Neural progenitor cell (in vitro differentiated cells): ENCODE measurements around the gene TENM3. TPM values are rescaled to one million over a fixed set of nuclear protein-coding genes. Genes with fewer than 3 reads are reported as not detected.
A peak's percentile ranks its signal among the peaks of the same experiment; 100 is the strongest.

Experiments used
- DNase-seq: peaks from one replicate; pipeline ENCODE4 v3.0.0-alpha.2; 2016; ENCODE audit warnings: low spot score
- H2AFZ ChIP-seq: fragments of 200-600 bp; sonication (generic); replicated peaks from 2 replicates; pipeline ENCODE4 v1.6.1; 2016; ENCODE audit warnings: antibody characterized with exemption
- H3F3A ChIP-seq: fragments of 200-600 bp; sonication (generic); 2 replicates; pipeline ENCODE4 v1.6.1; 2016; ENCODE audit warnings: antibody characterized with exemption, low read depth
- H3K27ac ChIP-seq: fragments of 200-600 bp; sonication (generic); 2 replicates; pipeline ENCODE4 v1.5.1; 2016; ENCODE audit warnings: mild to moderate bottlenecking
- H3K27me3 ChIP-seq: fragments of 200-600 bp; sonication (generic); 2 replicates; pipeline ENCODE4 v1.6.1; 2016; ENCODE audit warnings: mild to moderate bottlenecking, moderate library complexity
- H3K36me3 ChIP-seq: fragments of 200-600 bp; sonication (generic); 2 replicates; pipeline ENCODE4 v1.5.1; 2016
- H3K4me1 ChIP-seq: fragments of 200-600 bp; sonication (generic); 2 replicates; pipeline ENCODE4 v1.6.1; 2016; ENCODE audit warnings: mixed run types
- H3K4me2 ChIP-seq: fragments of 200-600 bp; sonication (generic); 2 replicates; pipeline ENCODE4 v1.6.1; 2016
- H3K4me3 ChIP-seq: fragments of 200-600 bp; sonication (generic); 2 replicates; pipeline ENCODE4 v1.5.1; 2016
- H3K79me2 ChIP-seq: fragments of 200-600 bp; sonication (generic); 2 replicates; pipeline ENCODE4 v1.6.1; 2016; ENCODE audit warnings: low read depth
- H3K9ac ChIP-seq: fragments of 200-600 bp; sonication (generic); 2 replicates; pipeline ENCODE4 v1.6.1; 2016
- H3K9me3 ChIP-seq: fragments of 200-600 bp; sonication (generic); 2 replicates; pipeline ENCODE4 v1.5.1; 2016; ENCODE audit warnings: low read depth
- H4K20me1 ChIP-seq: fragments of 200-600 bp; sonication (generic); 2 replicates; pipeline ENCODE4 v1.6.1; 2016; ENCODE audit warnings: low read depth
- H3K27ac Mint-ChIP-seq: 3 replicates; pipeline ENCODE4 v1.8.0; 2021; ENCODE audit warnings: mixed read lengths
- H3K27me3 Mint-ChIP-seq: 2 replicates; pipeline ENCODE4 v1.8.0; 2022; ENCODE audit warnings: low read depth, mild to moderate bottlenecking, inconsistent platforms, moderate library complexity, mixed read lengths; ENCODE audit not compliant: insufficient read depth
- H3K36me3 Mint-ChIP-seq: 3 replicates; pipeline ENCODE4 v1.8.0; 2021; ENCODE audit warnings: mixed read lengths
- H3K4me1 Mint-ChIP-seq: 3 replicates; pipeline ENCODE4 v1.8.0; 2021; ENCODE audit warnings: mixed read lengths
- H3K4me3 Mint-ChIP-seq: 3 replicates; pipeline ENCODE4 v1.8.0; 2021; ENCODE audit warnings: mild to moderate bottlenecking, moderate library complexity, mixed read lengths
- H3K9me3 Mint-ChIP-seq: 3 replicates; pipeline ENCODE4 v1.8.0; 2020; ENCODE audit warnings: mixed read lengths
- CTCF ChIP-seq: fragments of 200-600 bp; sonication (generic); IDR thresholded peaks from 2 replicates; pipeline ENCODE4 v1.5.1; 2017; ENCODE audit warnings: antibody characterized with exemption, mild to moderate bottlenecking
- EZH2 ChIP-seq: fragments of 200-600 bp; sonication (generic); IDR thresholded peaks from 2 replicates; pipeline ENCODE4 v1.6.1; 2017; ENCODE audit warnings: antibody characterized with exemption, mild to moderate bottlenecking, moderate library complexity
- EZH2phosphoT487 ChIP-seq: fragments of 200-600 bp; sonication (generic); IDR thresholded peaks from 2 replicates; pipeline ENCODE4 v1.6.1; 2017; ENCODE audit warnings: antibody characterized with exemption
- total RNA-seq: library from RNA; depleted of rRNA; stranded (reverse); fragments of >200 nt; gene quantifications from 2 replicates; pipeline ENCODE4 v1.2.3, GENCODE V29; 2015; ENCODE audit warnings: low replicate concordance

The TENM3 gene
- total RNA-seq, 1 donor from 2014 or later, result 78.7 TPM

- Histone ChIP-seq H3K79me2 (no peaks in the 10 kb centered on the region), H3K36me3 (no peaks in the 10 kb centered on the region), H3K9me3 (no peaks in the 10 kb centered on the region), H3K4me1 (peaks cover 9% of the 10 kb centered on the region), H3K9ac (no peak overlapping the region), H3K27me3 (no peaks in the 10 kb centered on the region), H3F3A (no peaks in the 10 kb centered on the region), H3K4me2 (no peak overlapping the region), H3K4me3 (no peak overlapping the region), H4K20me1 (no peaks in the 10 kb centered on the region), H2AFZ (no peak overlapping the region), H3K27ac (no peak overlapping the region)
- no peak for TF ChIP-seq EZH2
- TF ChIP-seq CTCF, result no peak
- TF ChIP-seq EZH2phosphoT487, result no peak
- Mint-ChIP-seq H3K9me3 (peaks cover 5% of the 10 kb centered on the region), H3K36me3 (no peaks in the 10 kb centered on the region), H3K27me3 (peaks cover 6% of the 10 kb centered on the region), H3K27ac (no peak overlapping the region), H3K4me3 (no peak overlapping the region), H3K4me1 (peaks cover 2% of the 10 kb centered on the region)
- DNase-seq, result no peak
Measured at GRCh38 chr4:182842104-182842600, 599.0 kb downstream of the TENM3 start.

GRCh38 chr4:182842759-182843390, 599.7 kb downstream of the TENM3 start:
- no peaks in the 10 kb centered on the region for H3K27me3 ChIP-seq
- H3K9me3 ChIP-seq, result no peaks in the 10 kb centered on the region
- Mint-ChIP-seq H3K27me3 (peaks cover 6% of the 10 kb centered on the region), H3K9me3 (peaks cover 5% of the 10 kb centered on the region), H3K4me1 (peaks cover 7% of the 10 kb centered on the region), H3K4me3 (no peak overlapping the region), H3K36me3 (no peaks in the 10 kb centered on the region), H3K27ac (no peak overlapping the region)
- H3K9ac ChIP-seq, result no peak overlapping the region
- no peaks in the 10 kb centered on the region for H4K20me1 ChIP-seq
- H3K4me3 ChIP-seq, result no peak overlapping the region
- H3K4me2 ChIP-seq, result no peak overlapping the region
- peak overlapping the region; percentile 57 for H2AFZ ChIP-seq
- no peak for DNase-seq
- no peak overlapping the region for H3K27ac ChIP-seq
- H3F3A ChIP-seq, result no peaks in the 10 kb centered on the region
- no peaks in the 10 kb centered on the region for H3K36me3 ChIP-seq
- TF ChIP-seq EZH2, result no peak
- TF ChIP-seq EZH2phosphoT487, result no peak
- TF ChIP-seq CTCF, result no peak
- peaks cover 9% of the 10 kb centered on the region for H3K4me1 ChIP-seq
- H3K79me2 ChIP-seq, result no peaks in the 10 kb centered on the region

- no peaks in the 10 kb centered on the region for H3F3A ChIP-seq
- DNase-seq, result no peak
- Mint-ChIP-seq H3K9me3 (peaks cover 5% of the 10 kb centered on the region), H3K4me3 (no peak overlapping the region), H3K36me3 (no peaks in the 10 kb centered on the region), H3K27ac (peak overlapping the region; percentile 43), H3K27me3 (peaks cover 6% of the 10 kb centered on the region), H3K4me1 (peaks cover 5% of the 10 kb centered on the region)
- H3K27me3 ChIP-seq, result no peaks in the 10 kb centered on the region
- no peak overlapping the region for H3K4me2 ChIP-seq
- no peak overlapping the region for H3K4me3 ChIP-seq
- H3K9ac ChIP-seq, result no peak overlapping the region
- H3K79me2 ChIP-seq, result no peaks in the 10 kb centered on the region
- peaks cover 9% of the 10 kb centered on the region for H3K4me1 ChIP-seq
- no peak overlapping the region for H3K27ac ChIP-seq
- no peak overlapping the region for H2AFZ ChIP-seq
- H3K36me3 ChIP-seq, result no peaks in the 10 kb centered on the region
- H4K20me1 ChIP-seq, result no peaks in the 10 kb centered on the region
- H3K9me3 ChIP-seq, result no peaks in the 10 kb centered on the region
- TF ChIP-seq CTCF, result no peak
- TF ChIP-seq EZH2, result no peak
- TF ChIP-seq EZH2phosphoT487, result no peak
Measured at GRCh38 chr4:182843808-182844325, 600.7 kb downstream of the TENM3 start.
